GM12875 (cell line): Measurements from ENCODE around the gene SSNA1.

Experiments
- H3K4me3 ChIP-seq: one replicate; pipeline ENCODE4 v1.5.1; 2011; ENCODE audit warnings: low read depth, low read length, control low read depth
- TF ChIP-seq, protein P1 (sequence below): IDR thresholded peaks from 2 replicates; pipeline ENCODE4 v1.5.1; 2011; ENCODE audit warnings: low read depth, mild to moderate bottlenecking, control low read depth, inconsistent platforms, low read length, moderate library complexity, borderline replicate concordance; ENCODE audit not compliant: insufficient read depth

The SSNA1 gene

GRCh38 chr9:137141976-137142936, 46.2 kb upstream of the SSNA1 start:
- TF ChIP-seq, protein P1, sequence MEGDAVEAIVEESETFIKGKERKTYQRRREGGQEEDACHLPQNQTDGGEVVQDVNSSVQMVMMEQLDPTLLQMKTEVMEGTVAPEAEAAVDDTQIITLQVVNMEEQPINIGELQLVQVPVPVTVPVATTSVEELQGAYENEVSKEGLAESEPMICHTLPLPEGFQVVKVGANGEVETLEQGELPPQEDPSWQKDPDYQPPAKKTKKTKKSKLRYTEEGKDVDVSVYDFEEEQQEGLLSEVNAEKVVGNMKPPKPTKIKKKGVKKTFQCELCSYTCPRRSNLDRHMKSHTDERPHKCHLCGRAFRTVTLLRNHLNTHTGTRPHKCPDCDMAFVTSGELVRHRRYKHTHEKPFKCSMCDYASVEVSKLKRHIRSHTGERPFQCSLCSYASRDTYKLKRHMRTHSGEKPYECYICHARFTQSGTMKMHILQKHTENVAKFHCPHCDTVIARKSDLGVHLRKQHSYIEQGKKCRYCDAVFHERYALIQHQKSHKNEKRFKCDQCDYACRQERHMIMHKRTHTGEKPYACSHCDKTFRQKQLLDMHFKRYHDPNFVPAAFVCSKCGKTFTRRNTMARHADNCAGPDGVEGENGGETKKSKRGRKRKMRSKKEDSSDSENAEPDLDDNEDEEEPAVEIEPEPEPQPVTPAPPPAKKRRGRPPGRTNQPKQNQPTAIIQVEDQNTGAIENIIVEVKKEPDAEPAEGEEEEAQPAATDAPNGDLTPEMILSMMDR = no peak
- no peak overlapping the region for H3K4me3 ChIP-seq

GRCh38 chr9:137143459-137143858, 45.0 kb upstream of the SSNA1 start:
- TF ChIP-seq, protein P1 = no peak
- H3K4me3 ChIP-seq = no peak overlapping the region

DNA sequence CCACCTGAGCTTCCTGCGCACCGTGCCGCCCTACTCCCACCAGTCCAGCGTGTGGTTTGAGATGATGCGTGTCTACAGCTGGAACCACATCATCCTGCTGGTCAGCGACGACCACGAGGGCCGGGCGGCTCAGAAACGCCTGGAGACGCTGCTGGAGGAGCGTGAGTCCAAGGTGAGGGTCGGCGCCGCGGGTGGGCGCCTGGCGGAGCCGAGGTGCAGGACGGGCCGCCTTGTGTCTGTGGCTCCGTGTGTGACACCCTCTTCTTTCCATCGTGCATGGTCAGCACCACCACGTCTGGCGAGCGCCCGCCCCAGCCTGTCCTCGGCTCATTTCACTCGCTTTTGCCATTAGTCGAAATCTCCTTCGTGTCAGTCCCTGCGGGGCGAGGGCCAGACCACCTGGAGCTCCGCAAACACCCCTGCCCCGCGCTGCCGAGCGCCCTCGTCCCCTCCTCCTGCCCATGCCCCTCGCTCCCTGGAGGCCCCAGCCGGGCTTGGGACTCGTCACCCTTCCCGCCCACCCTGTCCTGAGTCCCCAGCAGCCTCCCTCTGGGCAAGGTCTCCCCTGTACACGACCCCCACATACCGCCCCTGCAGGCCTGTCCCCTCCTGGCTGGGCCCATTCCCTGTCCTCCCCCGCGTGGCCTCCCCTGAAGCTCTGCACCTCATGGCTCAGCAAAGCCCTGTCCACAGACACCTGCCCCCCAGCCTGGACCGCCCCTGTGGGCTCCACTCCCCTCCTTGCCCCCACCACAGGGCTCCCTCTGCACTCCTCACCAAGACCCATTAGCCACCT, 42.5 kb upstream of the SSNA1 start:
- no peak overlapping the region for H3K4me3 ChIP-seq
- TF ChIP-seq, protein P1 = no peak

DNA sequence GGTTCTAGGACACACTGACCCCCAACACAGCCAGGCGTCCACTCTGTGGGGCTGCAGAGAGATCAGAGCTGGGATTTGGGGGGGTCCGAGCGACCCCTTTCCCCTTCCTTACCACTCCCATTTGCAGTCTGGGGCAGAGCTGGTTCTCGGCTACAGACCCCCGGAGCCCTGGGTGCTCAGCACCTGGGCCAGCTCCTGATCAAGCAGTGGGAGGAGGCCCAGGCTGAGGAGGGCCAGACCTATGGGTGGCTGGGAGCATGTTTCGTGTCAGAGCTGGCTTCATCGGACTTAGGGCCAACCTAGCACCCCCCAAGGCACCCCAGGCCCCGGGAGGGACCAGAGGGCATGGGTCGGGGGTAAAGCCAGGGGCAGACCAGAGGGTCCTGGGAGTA, 42.0 kb upstream of the SSNA1 start:
- no peak overlapping the region for H3K4me3 ChIP-seq
- TF ChIP-seq, protein P1 = no peak

- TF ChIP-seq, protein P1 = no peak
These were observed 41.2 kb upstream of the SSNA1 start for GRCh38 chr9:137147091-137147792.

GRCh38 chr9:137147793-137148160, 40.7 kb upstream of the SSNA1 start:
- TF ChIP-seq, protein P1 = no peak

More at GRCh38 chr9:137147091-137147792, 41.2 kb upstream of the SSNA1 start:
- no peak overlapping the region for H3K4me3 ChIP-seq

More at GRCh38 chr9:137147793-137148160, 40.7 kb upstream of the SSNA1 start:
- H3K4me3 ChIP-seq = no peak overlapping the region
